GM12872 (cell line): Measurements from ENCODE around the gene HBA1.
"Not testable (repeated sequence)": the region's sequence is repeated elsewhere in the genome, so short reads cannot be mapped to it uniquely, and the experiment has no call there.

ENCODE experiments used
- TF ChIP-seq, protein P1 (sequence below): IDR thresholded peaks from 3 replicates; pipeline ENCODE4 v1.5.1; 2011; ENCODE audit warnings: low read depth, mild to moderate bottlenecking, low read length, moderate library complexity; ENCODE audit not compliant: insufficient read depth

The HBA1 gene

DNA sequence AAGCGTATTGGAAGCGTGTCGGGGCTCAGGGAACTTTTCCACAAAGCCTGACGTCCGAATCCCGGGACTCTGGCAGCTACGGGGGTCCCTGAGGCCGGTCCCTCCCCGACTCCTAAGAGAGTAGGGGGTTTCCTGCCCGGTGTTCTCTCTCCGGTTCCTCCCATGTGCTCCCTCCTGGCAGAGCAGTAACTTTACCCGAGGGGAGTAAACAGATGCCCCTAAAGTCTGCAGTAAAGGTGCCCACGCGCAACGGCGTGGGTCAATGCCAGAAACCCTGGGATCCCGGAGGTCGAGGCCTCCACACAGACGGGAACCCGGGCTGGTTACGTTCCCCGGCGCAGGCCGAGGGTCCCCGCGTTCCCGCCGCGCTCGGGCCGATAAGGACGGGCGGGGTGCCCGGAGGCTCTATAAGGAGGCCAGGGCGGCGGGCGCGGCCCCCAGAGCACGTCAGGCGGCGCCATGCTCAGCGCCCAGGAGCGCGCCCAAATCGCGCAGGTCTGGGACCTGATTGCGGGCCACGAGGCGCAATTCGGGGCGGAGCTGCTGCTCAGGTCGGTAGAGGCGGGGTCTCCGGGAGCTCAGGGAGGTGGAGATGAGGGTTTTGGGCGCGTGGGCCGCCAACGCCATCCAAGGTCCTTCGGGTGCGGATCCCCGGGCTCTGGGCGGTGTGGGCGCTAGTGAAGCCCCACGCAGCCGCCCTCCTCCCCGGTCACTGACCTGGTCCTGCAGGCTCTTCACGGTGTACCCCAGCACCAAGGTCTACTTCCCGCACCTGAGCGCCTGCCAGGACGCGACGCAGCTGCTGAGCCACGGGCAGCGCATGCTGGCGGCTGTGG, 10.7 kb upstream of the HBA1 start, which contains the start of gene HBM:
Gene HBM (plus strand): TSS at position 440 of the 836 bp plus-strand sequence. CDS start 20 bp downstream, at position 460.
- TF ChIP-seq, protein P1, sequence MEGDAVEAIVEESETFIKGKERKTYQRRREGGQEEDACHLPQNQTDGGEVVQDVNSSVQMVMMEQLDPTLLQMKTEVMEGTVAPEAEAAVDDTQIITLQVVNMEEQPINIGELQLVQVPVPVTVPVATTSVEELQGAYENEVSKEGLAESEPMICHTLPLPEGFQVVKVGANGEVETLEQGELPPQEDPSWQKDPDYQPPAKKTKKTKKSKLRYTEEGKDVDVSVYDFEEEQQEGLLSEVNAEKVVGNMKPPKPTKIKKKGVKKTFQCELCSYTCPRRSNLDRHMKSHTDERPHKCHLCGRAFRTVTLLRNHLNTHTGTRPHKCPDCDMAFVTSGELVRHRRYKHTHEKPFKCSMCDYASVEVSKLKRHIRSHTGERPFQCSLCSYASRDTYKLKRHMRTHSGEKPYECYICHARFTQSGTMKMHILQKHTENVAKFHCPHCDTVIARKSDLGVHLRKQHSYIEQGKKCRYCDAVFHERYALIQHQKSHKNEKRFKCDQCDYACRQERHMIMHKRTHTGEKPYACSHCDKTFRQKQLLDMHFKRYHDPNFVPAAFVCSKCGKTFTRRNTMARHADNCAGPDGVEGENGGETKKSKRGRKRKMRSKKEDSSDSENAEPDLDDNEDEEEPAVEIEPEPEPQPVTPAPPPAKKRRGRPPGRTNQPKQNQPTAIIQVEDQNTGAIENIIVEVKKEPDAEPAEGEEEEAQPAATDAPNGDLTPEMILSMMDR = no peak

DNA sequence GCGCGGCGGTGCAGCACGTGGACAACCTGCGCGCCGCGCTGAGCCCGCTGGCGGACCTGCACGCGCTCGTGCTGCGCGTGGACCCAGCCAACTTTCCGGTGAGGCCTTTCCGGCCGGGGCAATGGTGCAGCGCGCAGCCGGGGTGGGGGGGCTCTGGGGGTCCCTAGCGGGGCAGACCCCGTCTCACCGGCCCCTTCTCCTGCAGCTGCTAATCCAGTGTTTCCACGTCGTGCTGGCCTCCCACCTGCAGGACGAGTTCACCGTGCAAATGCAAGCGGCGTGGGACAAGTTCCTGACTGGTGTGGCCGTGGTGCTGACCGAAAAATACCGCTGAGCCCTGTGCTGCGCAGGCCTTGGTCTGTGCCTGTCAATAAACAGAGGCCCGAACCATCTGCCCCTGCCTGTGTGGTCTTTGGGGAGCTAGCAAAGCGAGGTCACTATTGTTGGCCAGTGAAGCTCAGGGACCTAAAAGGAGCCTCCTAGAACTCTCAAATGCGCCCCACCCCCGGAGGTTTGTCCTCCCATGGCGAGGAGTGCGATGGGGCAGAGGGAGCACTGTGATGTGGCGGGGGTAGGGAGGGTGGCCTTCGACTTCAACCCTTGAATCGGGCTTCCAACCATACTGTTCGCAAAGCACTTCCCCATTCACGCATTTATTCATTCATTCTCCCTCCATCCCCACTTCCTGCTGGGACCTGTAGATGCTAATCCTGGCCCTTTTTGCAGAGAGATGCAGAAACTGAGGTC, 9.9 kb upstream of the HBA1 start:
- TF ChIP-seq, protein P1 = no peak

DNA sequence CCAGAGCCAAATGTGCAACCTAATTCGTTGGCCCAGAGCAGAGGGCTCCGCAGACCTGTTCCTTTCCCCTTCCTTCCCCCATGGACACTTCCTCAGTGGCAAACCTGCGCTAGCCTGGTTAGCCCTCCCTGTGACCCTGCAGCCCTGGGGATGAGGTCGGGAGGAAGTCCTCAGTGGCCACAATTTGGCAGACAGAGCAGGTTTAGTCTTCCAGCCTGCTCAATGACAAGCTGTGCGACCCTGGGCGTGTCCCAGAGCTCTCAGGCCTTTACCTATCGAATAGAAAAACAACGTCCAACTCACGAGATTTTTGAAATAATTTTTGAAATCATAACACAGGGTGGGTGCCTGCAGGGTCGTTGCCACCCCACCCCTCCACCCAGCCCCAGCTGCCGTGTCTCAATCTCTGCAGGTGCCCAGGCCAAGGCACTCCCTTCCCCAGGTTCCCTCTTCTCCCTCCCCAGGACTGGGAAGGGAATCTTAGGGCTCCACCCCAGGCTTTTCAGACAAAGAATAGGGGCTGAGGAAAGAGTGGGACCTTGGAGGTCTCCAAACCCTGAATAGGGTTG, 9.3 kb upstream of the HBA1 start:
- TF ChIP-seq, protein P1 = no peak

DNA sequence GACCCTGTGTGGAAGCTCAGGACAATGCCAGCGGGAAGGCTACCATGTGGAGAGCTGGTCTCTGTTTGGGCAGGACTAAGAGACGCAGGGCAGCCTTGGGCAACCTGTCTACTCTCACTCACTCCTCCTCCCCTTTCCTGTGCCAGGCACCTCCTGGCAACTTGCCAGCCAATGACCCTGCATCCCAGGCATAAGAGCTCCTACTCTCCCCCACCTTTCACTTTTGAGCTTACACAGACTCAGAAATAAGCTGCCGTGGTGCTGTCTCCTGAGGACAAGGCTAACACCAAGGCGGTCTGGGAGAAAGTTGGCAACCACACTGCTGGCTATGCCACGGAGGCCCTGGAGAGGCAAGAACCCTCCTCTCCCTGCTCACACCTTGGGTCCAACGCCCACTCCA, 8.1 kb upstream of the HBA1 start:
- TF ChIP-seq, protein P1 = no peak

DNA sequence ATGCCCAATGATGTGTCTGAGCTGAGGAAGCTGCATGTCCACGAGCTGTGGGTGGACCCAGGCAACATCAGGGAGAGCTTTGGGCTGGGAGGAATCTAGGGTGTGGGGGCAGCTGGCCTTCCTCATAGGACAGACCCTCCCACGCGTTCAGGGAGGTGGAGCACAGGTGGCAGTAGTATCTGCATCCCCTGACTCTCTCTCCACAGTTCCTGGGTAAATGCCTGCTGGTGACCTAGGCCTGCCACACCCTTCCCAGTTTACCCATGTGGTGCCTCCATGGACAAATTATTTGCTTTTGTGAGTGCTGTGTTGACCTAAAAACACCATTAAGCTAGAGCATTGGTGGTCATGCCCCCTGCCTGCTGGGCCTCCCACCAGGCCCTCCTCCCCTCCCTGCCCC, 7.5 kb upstream of the HBA1 start:
- TF ChIP-seq, protein P1 = no peak

DNA sequence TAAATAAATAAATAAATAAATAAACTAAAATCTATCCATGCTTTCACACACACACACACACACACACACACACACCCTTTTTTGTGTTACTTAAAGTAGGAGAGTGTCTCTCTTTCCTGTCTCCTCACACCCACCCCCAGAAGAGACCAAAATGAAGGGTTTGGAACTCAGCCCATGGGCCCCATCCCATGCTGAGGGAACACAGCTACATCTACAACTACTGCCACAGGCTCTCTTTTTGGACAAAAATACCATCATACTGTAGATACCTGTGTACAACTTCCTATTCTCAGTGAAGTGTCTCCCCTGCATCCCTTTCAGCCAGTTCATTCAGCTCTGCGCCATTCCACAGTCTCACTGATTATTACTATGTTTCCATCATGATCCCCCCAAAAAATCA, 5.7 kb upstream of the HBA1 start:
- TF ChIP-seq, protein P1 = no peak

DNA sequence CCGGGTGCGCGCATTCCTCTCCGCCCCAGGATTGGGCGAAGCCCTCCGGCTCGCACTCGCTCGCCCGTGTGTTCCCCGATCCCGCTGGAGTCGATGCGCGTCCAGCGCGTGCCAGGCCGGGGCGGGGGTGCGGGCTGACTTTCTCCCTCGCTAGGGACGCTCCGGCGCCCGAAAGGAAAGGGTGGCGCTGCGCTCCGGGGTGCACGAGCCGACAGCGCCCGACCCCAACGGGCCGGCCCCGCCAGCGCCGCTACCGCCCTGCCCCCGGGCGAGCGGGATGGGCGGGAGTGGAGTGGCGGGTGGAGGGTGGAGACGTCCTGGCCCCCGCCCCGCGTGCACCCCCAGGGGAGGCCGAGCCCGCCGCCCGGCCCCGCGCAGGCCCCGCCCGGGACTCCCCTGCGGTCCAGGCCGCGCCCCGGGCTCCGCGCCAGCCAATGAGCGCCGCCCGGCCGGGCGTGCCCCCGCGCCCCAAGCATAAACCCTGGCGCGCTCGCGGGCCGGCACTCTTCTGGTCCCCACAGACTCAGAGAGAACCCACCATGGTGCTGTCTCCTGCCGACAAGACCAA, 4.0 kb upstream of the HBA1 start, which contains the start of gene HBA2:
Gene HBA2 (plus strand): TSS at position 503 of the 568 bp plus-strand sequence. CDS start 37 bp downstream, at position 540.
- TF ChIP-seq, protein P1 = not testable (repeated sequence)
